K562 (cell line): Measurements from ENCODE around the gene GMPR. TPM values are rescaled to one million over a fixed set of nuclear protein-coding genes. Genes with fewer than 3 reads are reported as not detected.

Source experiments
- CBX8 ChIP-seq: fragments of 200-600 bp; sonication (generic); IDR thresholded peaks from 2 replicates; pipeline ENCODE4 v1.6.1; 2012; ENCODE audit warnings: borderline replicate concordance, mixed run types, low read depth, mild to moderate bottlenecking, moderate library complexity, mixed read lengths, low read length, control low read depth, inconsistent platforms; ENCODE audit not compliant: poor library complexity, severe bottlenecking; ENCODE audit errors: extremely low read depth
- CTBP1 ChIP-seq: fragments of 450-650 bp; IDR thresholded peaks from 2 replicates; pipeline ENCODE4 v1.6.1; 2016; ENCODE audit warnings: borderline replicate concordance
- ETV6 ChIP-seq, 3 experiments: fragments of 150-350 bp in 1 of 3; sonication (generic) in 1 of 3; formaldehyde crosslinking in 1 of 3; IDR thresholded peaks; 2 replicates each; pipeline versions ENCODE4 v1.6.1 to v1.8.0; 2014 to 2022; ENCODE audit warnings: borderline replicate concordance in 2 of 3, low read depth in 2 of 3, antibody characterized with exemption in 1 of 3, low read length in 1 of 3, mild to moderate bottlenecking in 1 of 3, missing genetic modification reagents in 1 of 3
- MCM5 ChIP-seq: fragments of 450-650 bp; IDR thresholded peaks from 2 replicates; pipeline ENCODE4 v1.6.1; 2016; ENCODE audit warnings: low read depth
- NCOA2 ChIP-seq, 2 experiments: fragments of 450-650 bp; IDR thresholded peaks; 2 replicates each; pipeline ENCODE4 v1.6.1; 2018; ENCODE audit warnings: mild to moderate bottlenecking in 2 of 2, moderate library complexity in 1 of 2; ENCODE audit not compliant: partially characterized antibody in 2 of 2
- SOX6 ChIP-seq: fragments of 450-650 bp; IDR thresholded peaks from 2 replicates; pipeline ENCODE4 v1.6.1; 2014; ENCODE audit warnings: mild to moderate bottlenecking
- TSC22D4 ChIP-seq: fragments of 450-650 bp; IDR thresholded peaks from 2 replicates; pipeline ENCODE4 v1.6.1; 2016; ENCODE audit warnings: missing genetic modification characterization, missing biosample characterization, control low read depth
- ZNF23 ChIP-seq: fragments of 250-450 bp; sonication (Bioruptor Pico); IDR thresholded peaks from 2 replicates; pipeline ENCODE4 v1.4.0; 2020; ENCODE audit warnings: mild to moderate bottlenecking
- ZNF318 ChIP-seq, 2 experiments: fragments of 450-650 bp; IDR thresholded peaks; 2 replicates each; pipeline ENCODE4 v1.6.1; 2016; ENCODE audit warnings: mild to moderate bottlenecking in 2 of 2, borderline replicate concordance in 1 of 2, low read depth in 1 of 2, moderate library complexity in 1 of 2
- polyA plus RNA-seq, 8 experiments: library from polyadenylated mRNA; depleted of rRNA in 4 of 8; stranded (reverse) in 5 of 8; unstranded in 3 of 8; fragments of >200 nt; fragmentation: Nextera tagmentation in 2 of 8; fragmentation: Illumina TruSeq in 1 of 8; extraction: Ambion mirVana in 2 of 8; extraction: Trizol in 1 of 8; gene quantifications; 2 replicates each; pipeline versions ENCODE4 v1.2.1 to v1.2.3, GENCODE V29; 2011 to 2014; ENCODE audit warnings: inconsistent platforms in 1 of 8, missing spikeins in 1 of 8
- total RNA-seq, 7 experiments: library from RNA; depleted of rRNA in 6 of 7; stranded (reverse); fragments of >200 nt in 6 of 7; fragmentation: Illumina TruSeq in 2 of 7; extraction: Trizol in 2 of 7; gene quantifications; 2 replicates each; pipeline versions ENCODE4 v1.2.1 to v1.2.3, GENCODE V29; 2011 to 2021; ENCODE audit warnings: low replicate concordance in 1 of 7
- TF ChIP-seq, protein P1 (sequence below): fragments of 250-450 bp; sonication (Bioruptor Pico); IDR thresholded peaks from 2 replicates; pipeline ENCODE4 v1.4.0; 2020; ENCODE audit warnings: mild to moderate bottlenecking, moderate library complexity
- TF ChIP-seq, protein P2 (sequence below): IDR thresholded peaks from 3 replicates; pipeline ENCODE4 v1.6.1; 2011; ENCODE audit warnings: borderline replicate concordance, mild to moderate bottlenecking; ENCODE audit not compliant: insufficient read length, insufficient read depth

The GMPR gene
- total and polyA plus RNA-seq, 9 of the 15 experiments (the other 6 are each of a cell fraction or from before 2014, with no cell fraction given): 34.6 to 83.7 (median 49.8) TPM

DNA sequence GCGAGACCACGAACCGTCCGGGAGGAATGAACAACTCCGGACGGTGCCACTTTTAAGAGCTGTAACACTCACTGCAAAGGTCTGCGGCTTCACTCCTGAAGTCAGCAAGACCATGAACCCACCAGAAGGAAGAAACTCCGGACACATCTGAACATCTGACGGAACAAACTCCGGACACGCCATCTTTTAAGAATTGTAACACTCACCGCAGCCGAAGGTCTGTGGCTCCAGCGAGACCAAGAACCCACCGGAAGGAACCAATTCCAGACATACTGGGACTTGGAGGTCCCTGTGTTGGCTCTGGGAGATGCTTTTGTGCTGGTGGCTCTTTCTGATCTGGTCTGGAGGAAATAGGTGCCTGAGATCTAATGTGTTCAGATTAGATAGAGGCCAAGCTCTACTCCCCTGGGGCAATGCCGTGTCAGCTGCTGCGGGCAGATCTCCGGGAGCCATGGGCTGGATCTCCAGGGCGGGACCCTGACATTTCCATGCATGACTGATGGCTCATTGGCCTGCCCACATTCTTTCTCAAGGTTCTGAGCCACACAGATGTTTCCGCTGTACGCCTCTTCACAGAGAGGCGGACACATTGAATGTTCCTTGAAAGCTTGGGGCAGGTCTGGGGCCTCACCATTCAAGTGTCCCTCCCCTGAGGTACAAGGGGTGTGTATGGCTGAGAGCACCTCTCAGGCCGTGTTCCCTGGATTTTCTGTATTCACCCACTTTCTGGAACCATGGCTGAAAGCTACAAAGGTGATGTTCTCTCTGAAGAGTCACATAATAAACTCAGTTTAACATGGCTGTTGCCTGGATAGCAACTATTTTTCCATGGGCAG lies 29.3 kb downstream of the GMPR start (continued):
- TF ChIP-seq ETV6 (IDR thresholded peaks at IDR 0.05; ENCODE audit: borderline replicate concordance in 1 of 2, low read depth in 2 of 2, low read length in 1 of 2): peak in 1 of 2 experiments; percentile 68; a peak in 1 of 4 replicates
- no peak for TF ChIP-seq ETV6 (CRISPR knock-in tag; IDR thresholded peaks at IDR 0.05; ENCODE audit: borderline replicate concordance)
- TF ChIP-seq, protein P1, sequence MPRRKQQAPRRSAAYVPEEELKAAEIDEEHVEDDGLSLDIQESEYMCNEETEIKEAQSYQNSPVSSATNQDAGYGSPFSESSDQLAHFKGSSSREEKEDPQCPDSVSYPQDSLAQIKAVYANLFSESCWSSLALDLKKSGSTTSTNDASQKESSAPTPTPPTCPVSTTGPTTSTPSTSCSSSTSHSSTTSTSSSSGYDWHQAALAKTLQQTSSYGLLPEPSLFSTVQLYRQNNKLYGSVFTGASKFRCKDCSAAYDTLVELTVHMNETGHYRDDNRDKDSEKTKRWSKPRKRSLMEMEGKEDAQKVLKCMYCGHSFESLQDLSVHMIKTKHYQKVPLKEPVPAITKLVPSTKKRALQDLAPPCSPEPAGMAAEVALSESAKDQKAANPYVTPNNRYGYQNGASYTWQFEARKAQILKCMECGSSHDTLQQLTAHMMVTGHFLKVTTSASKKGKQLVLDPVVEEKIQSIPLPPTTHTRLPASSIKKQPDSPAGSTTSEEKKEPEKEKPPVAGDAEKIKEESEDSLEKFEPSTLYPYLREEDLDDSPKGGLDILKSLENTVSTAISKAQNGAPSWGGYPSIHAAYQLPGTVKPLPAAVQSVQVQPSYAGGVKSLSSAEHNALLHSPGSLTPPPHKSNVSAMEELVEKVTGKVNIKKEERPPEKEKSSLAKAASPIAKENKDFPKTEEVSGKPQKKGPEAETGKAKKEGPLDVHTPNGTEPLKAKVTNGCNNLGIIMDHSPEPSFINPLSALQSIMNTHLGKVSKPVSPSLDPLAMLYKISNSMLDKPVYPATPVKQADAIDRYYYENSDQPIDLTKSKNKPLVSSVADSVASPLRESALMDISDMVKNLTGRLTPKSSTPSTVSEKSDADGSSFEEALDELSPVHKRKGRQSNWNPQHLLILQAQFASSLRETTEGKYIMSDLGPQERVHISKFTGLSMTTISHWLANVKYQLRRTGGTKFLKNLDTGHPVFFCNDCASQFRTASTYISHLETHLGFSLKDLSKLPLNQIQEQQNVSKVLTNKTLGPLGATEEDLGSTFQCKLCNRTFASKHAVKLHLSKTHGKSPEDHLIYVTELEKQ (CRISPR knock-in tag): peak; percentile 66
- TF ChIP-seq, protein P2, sequence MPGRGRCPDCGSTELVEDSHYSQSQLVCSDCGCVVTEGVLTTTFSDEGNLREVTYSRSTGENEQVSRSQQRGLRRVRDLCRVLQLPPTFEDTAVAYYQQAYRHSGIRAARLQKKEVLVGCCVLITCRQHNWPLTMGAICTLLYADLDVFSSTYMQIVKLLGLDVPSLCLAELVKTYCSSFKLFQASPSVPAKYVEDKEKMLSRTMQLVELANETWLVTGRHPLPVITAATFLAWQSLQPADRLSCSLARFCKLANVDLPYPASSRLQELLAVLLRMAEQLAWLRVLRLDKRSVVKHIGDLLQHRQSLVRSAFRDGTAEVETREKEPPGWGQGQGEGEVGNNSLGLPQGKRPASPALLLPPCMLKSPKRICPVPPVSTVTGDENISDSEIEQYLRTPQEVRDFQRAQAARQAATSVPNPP: no peak
- no peak; the same call in 1 of the 2 replicates for TF ChIP-seq ZNF23 (CRISPR knock-in tag)
- no peak for TF ChIP-seq TSC22D4 (tag)
- TF ChIP-seq ZNF318 (IDR thresholded peaks at IDR 0.05; ENCODE audit: borderline replicate concordance in 1 of 2, low read depth in 1 of 2): peak in 1 of 2 experiments; percentile 65; a peak in 1 of 4 replicates
- peak; percentile 95 for TF ChIP-seq CTBP1
- peak; percentile 95 for TF ChIP-seq SOX6
- TF ChIP-seq MCM5: no peak
- no peak for TF ChIP-seq NCOA2 (IDR thresholded peaks at IDR 0.05; ENCODE audit: partially characterized antibody in 2 of 2)
- no peak for TF ChIP-seq CBX8
